GM23338 (cell line): Measurements from ENCODE around the gene TSHZ2. TPM values are rescaled to one million over a fixed set of nuclear protein-coding genes. Genes with fewer than 3 reads are reported as not detected.

Source experiments
- ATAC-seq: fragments of 200-7000 bp; cut with Tn5 transposase; 3 replicates; pipeline ENCODE4 v1.9.1; 2020
- DNase-seq: peaks from one replicate; pipeline ENCODE4 v3.0.0-alpha.2; 2015; ENCODE audit warnings: low spot score
- H2AFZ ChIP-seq: fragments of 200-600 bp; sonication (generic); 2 replicates; pipeline ENCODE4 v1.8.0; 2016; ENCODE audit warnings: antibody characterized with exemption, mild to moderate bottlenecking, moderate library complexity
- H3F3A ChIP-seq: fragments of 200-600 bp; sonication (generic); replicated peaks from 2 replicates; pipeline ENCODE4 v1.8.0; 2017; ENCODE audit warnings: antibody characterized with exemption, mixed run types, low read depth
- H3K27ac ChIP-seq: fragments of 200-600 bp; sonication (generic); 2 replicates; pipeline ENCODE4 v1.6.1; 2016; ENCODE audit warnings: low read depth
- H3K27me3 ChIP-seq: fragments of 200-600 bp; sonication (generic); 2 replicates; pipeline ENCODE4 v1.8.0; 2016; ENCODE audit warnings: mild to moderate bottlenecking, mixed run types, moderate library complexity; ENCODE audit not compliant: insufficient read depth
- H3K36me3 ChIP-seq: fragments of 200-600 bp; sonication (generic); 2 replicates; pipeline ENCODE4 v1.8.0; 2016; ENCODE audit warnings: mild to moderate bottlenecking; ENCODE audit not compliant: insufficient read depth
- H3K4me1 ChIP-seq: fragments of 200-600 bp; sonication (generic); 2 replicates; pipeline ENCODE4 v1.8.0; 2016; ENCODE audit warnings: mild to moderate bottlenecking, moderate library complexity; ENCODE audit not compliant: insufficient read depth
- H3K4me2 ChIP-seq: fragments of 200-600 bp; sonication (generic); 2 replicates; pipeline ENCODE4 v1.7.1; 2017; ENCODE audit warnings: mixed run types
- H3K4me3 ChIP-seq: fragments of 200-600 bp; sonication (generic); 2 replicates; pipeline ENCODE4 v1.6.1; 2016; ENCODE audit warnings: mixed run types
- H3K79me2 ChIP-seq: fragments of 200-600 bp; sonication (generic); replicated peaks from 2 replicates; pipeline ENCODE4 v1.8.0; 2017; ENCODE audit warnings: mild to moderate bottlenecking; ENCODE audit not compliant: insufficient read depth
- H3K9me2 ChIP-seq: fragments of 200-600 bp; sonication (generic); 2 replicates; pipeline ENCODE4 v1.8.0; 2017; ENCODE audit not compliant: insufficient read depth
- H4K20me1 ChIP-seq: fragments of 200-600 bp; sonication (generic); replicated peaks from 2 replicates; pipeline ENCODE4 v1.8.0; 2017; ENCODE audit warnings: mild to moderate bottlenecking; ENCODE audit not compliant: insufficient read depth
- H3K27ac Mint-ChIP-seq: 2 replicates; pipeline ENCODE4 v1.8.0; 2020; ENCODE audit warnings: inconsistent platforms, mild to moderate bottlenecking, moderate library complexity, mixed read lengths
- H3K27me3 Mint-ChIP-seq: 3 replicates; pipeline ENCODE4 v1.8.0; 2022; ENCODE audit warnings: low read depth, mild to moderate bottlenecking, moderate library complexity, mixed read lengths, inconsistent platforms; ENCODE audit not compliant: insufficient read depth, poor library complexity
- H3K36me3 Mint-ChIP-seq: 3 replicates; pipeline ENCODE4 v1.8.0; 2021; ENCODE audit warnings: low read depth, mild to moderate bottlenecking, inconsistent platforms, moderate library complexity, mixed read lengths
- H3K4me1 Mint-ChIP-seq: 3 replicates; pipeline ENCODE4 v1.8.0; 2020; ENCODE audit warnings: mild to moderate bottlenecking, inconsistent platforms, mixed read lengths
- H3K4me3 Mint-ChIP-seq: 3 replicates; pipeline ENCODE4 v1.8.0; 2021; ENCODE audit warnings: moderate library complexity, mild to moderate bottlenecking, inconsistent platforms, mixed read lengths
- H3K9me3 Mint-ChIP-seq: 3 replicates; pipeline ENCODE4 v1.8.0; 2020; ENCODE audit warnings: moderate library complexity, mild to moderate bottlenecking, inconsistent platforms, mixed read lengths
- CREB1 ChIP-seq: fragments of 250-450 bp; sonication (Bioruptor Pico); IDR thresholded peaks from 2 replicates; pipeline ENCODE4 v1.5.0; 2020; ENCODE audit warnings: low read depth, mild to moderate bottlenecking, moderate library complexity
- EZH2phosphoT487 ChIP-seq: fragments of 200-600 bp; sonication (generic); IDR thresholded peaks from one replicate; pipeline ENCODE4 v1.8.1; 2018; ENCODE audit warnings: antibody characterized with exemption; ENCODE audit not compliant: unreplicated experiment
- JUNB ChIP-seq: IDR thresholded peaks from one replicate; pipeline ENCODE4 v1.6.1; 2016; ENCODE audit warnings: antibody characterized with exemption; ENCODE audit not compliant: unreplicated experiment
- NANOG ChIP-seq: IDR thresholded peaks from 2 replicates; pipeline ENCODE4 v1.6.1; 2016; ENCODE audit warnings: antibody characterized with exemption, borderline replicate concordance
- POLR2AphosphoS5 ChIP-seq: IDR thresholded peaks from 2 replicates; pipeline ENCODE4 v1.6.1; 2016; ENCODE audit warnings: antibody characterized with exemption, low read depth
- ZNF114 ChIP-seq: fragments of 250-450 bp; sonication (Bioruptor Pico); IDR thresholded peaks from 2 replicates; pipeline ENCODE4 v1.5.0; 2020; ENCODE audit warnings: mild to moderate bottlenecking, moderate library complexity
- ZNF331 ChIP-seq: fragments of 250-450 bp; sonication (Bioruptor Pico); IDR thresholded peaks from 2 replicates; pipeline ENCODE4 v1.5.0; 2020; ENCODE audit warnings: low read depth, mild to moderate bottlenecking, moderate library complexity
- polyA plus RNA-seq: library from polyadenylated mRNA; unstranded; fragments of >200 nt; fragmentation: Nextera tagmentation; extraction: Ambion mirVana; gene quantifications from 2 replicates; pipeline ENCODE4 v1.2.1, GENCODE V29; 2016
- total RNA-seq: library from RNA; depleted of rRNA; stranded (reverse); fragments of >200 nt; shearing (Covaris generic); gene quantifications from 2 replicates; pipeline ENCODE4 v1.2.3, GENCODE V29; 2014
- TF ChIP-seq, protein P1 (sequence below): fragments of 250-450 bp; sonication (Bioruptor Pico); IDR thresholded peaks from 2 replicates; pipeline ENCODE4 v1.5.0; 2020; ENCODE audit warnings: mild to moderate bottlenecking, moderate library complexity
- TF ChIP-seq, protein P2 (sequence below): IDR thresholded peaks from 2 replicates; pipeline ENCODE4 v1.6.1; 2016; ENCODE audit warnings: antibody characterized with exemption

TSHZ2 gene
- total and polyA plus RNA-seq, 2 experiments from 2014 or later = 0.49 to 1.3 TPM

DNA sequence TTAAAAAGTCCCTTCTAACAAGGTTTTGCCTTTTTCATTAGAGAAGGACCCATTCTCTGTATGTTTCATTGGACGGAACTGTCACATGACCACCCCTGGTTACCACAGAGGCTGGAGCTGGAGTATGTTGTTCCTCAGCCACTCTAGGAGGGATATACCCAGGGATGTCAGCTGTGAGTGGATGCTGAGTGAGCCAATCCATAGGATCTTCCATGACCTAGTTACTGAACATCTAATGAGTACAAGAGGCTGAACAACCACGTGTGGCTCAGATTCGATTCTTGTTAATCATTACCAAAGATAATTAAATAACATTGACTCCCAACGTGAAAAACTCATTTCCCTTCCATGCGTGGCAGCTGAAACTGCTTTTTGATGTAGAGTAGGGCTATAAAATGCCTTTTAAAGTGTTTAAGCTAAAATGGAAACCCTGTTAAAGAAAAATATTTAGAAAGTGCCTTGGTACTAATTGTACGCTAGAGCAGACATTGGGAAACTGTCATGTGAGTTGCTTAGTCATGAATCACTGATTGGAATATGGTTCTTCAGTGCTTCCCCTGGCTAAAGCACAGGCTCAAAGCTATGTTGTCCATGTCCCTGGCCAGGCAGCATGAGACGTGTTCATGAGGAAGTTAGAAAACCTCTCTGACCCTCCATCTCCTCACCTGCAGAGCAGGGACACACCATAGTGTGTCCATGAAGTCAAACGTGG is 365.4 kb downstream of the TSHZ2 start (continued):
- TF ChIP-seq, protein P1, sequence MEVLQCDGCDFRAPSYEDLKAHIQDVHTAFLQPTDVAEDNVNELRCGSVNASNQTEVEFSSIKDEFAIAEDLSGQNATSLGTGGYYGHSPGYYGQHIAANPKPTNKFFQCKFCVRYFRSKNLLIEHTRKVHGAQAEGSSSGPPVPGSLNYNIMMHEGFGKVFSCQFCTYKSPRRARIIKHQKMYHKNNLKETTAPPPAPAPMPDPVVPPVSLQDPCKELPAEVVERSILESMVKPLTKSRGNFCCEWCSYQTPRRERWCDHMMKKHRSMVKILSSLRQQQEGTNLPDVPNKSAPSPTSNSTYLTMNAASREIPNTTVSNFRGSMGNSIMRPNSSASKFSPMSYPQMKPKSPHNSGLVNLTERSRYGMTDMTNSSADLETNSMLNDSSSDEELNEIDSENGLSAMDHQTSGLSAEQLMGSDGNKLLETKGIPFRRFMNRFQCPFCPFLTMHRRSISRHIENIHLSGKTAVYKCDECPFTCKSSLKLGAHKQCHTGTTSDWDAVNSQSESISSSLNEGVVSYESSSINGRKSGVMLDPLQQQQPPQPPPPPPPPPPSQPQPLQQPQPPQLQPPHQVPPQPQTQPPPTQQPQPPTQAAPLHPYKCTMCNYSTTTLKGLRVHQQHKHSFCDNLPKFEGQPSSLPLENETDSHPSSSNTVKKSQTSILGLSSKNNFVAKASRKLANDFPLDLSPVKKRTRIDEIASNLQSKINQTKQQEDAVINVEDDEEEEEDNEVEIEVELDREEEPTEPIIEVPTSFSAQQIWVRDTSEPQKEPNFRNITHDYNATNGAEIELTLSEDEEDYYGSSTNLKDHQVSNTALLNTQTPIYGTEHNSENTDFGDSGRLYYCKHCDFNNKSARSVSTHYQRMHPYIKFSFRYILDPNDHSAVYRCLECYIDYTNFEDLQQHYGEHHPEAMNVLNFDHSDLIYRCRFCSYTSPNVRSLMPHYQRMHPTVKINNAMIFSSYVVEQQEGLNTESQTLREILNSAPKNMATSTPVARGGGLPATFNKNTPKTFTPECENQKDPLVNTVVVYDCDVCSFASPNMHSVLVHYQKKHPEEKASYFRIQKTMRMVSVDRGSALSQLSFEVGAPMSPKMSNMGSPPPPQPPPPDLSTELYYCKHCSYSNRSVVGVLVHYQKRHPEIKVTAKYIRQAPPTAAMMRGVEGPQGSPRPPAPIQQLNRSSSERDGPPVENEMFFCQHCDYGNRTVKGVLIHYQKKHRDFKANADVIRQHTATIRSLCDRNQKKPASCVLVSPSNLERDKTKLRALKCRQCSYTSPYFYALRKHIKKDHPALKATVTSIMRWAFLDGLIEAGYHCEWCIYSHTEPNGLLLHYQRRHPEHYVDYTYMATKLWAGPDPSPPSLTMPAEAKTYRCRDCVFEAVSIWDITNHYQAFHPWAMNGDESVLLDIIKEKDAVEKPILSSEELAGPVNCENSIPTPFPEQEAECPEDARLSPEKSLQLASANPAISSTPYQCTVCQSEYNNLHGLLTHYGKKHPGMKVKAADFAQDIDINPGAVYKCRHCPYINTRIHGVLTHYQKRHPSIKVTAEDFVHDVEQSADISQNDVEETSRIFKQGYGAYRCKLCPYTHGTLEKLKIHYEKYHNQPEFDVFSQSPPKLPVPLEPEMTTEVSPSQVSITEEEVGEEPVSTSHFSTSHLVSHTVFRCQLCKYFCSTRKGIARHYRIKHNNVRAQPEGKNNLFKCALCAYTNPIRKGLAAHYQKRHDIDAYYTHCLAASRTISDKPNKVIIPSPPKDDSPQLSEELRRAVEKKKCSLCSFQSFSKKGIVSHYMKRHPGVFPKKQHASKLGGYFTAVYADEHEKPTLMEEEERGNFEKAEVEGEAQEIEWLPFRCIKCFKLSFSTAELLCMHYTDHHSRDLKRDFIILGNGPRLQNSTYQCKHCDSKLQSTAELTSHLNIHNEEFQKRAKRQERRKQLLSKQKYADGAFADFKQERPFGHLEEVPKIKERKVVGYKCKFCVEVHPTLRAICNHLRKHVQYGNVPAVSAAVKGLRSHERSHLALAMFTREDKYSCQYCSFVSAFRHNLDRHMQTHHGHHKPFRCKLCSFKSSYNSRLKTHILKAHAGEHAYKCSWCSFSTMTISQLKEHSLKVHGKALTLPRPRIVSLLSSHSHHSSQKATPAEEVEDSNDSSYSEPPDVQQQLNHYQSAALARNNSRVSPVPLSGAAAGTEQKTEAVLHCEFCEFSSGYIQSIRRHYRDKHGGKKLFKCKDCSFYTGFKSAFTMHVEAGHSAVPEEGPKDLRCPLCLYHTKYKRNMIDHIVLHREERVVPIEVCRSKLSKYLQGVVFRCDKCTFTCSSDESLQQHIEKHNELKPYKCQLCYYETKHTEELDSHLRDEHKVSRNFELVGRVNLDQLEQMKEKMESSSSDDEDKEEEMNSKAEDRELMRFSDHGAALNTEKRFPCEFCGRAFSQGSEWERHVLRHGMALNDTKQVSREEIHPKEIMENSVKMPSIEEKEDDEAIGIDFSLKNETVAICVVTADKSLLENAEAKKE (CRISPR knock-in tag) = no peak
- TF ChIP-seq EZH2phosphoT487 (no peak), CREB1 (CRISPR knock-in tag) (no peak), JUNB (no peak), NANOG (no peak), ZNF114 (CRISPR knock-in tag) (no peak), ZNF331 (CRISPR knock-in tag) (no peak)

- H3K4me3 ChIP-seq = no peak overlapping the region
- no peak for TF ChIP-seq POLR2AphosphoS5
- TF ChIP-seq, protein P2, sequence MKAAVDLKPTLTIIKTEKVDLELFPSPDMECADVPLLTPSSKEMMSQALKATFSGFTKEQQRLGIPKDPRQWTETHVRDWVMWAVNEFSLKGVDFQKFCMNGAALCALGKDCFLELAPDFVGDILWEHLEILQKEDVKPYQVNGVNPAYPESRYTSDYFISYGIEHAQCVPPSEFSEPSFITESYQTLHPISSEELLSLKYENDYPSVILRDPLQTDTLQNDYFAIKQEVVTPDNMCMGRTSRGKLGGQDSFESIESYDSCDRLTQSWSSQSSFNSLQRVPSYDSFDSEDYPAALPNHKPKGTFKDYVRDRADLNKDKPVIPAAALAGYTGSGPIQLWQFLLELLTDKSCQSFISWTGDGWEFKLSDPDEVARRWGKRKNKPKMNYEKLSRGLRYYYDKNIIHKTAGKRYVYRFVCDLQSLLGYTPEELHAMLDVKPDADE = no peak
- no peak for TF ChIP-seq NANOG
These were observed 366.6 kb downstream of the TSHZ2 start for GRCh38 chr20:53338716-53339115.

More at GRCh38 chr20:53338716-53339115, 366.6 kb downstream of the TSHZ2 start:
- Mint-ChIP-seq H3K36me3 (no peaks in the 10 kb centered on the region; the same call in 2 of the 3 replicates), H3K9me3 (no peaks in the 10 kb centered on the region), H3K4me3 (no peak overlapping the region), H3K27ac (no peak overlapping the region), H3K4me1 (peaks cover 5% of the 10 kb centered on the region; the same call in 2 of the 3 replicates), H3K27me3 (peaks cover 5% of the 10 kb centered on the region)
- 0 out of 2 replicates have a peak, but pooled peaks cover 3% of the 10 kb centered on the region for H3K9me2 ChIP-seq
- no peaks in the 10 kb centered on the region for H3F3A ChIP-seq
- no peak overlapping the region for H3K27ac ChIP-seq
- H3K4me1 ChIP-seq = no peaks in the 10 kb centered on the region
- H3K27me3 ChIP-seq = no peaks in the 10 kb centered on the region
- H3K4me2 ChIP-seq = no peak overlapping the region
- ATAC-seq (no peak), DNase-seq (no peak)
- no peaks in the 10 kb centered on the region for H4K20me1 ChIP-seq
- H3K36me3 ChIP-seq = no peaks in the 10 kb centered on the region
- H2AFZ ChIP-seq = no peak overlapping the region
- no peaks in the 10 kb centered on the region for H3K79me2 ChIP-seq
